Adrenal gland (tissue), 12 donors: ENCODE results near the gene RTL10. TPM values are rescaled to one million over a fixed set of nuclear protein-coding genes. Genes with fewer than 3 reads are reported as not detected.
A peak's percentile ranks its signal among the peaks of the same experiment; 100 is the strongest.

Experiments
- DNase-seq, 7 donors: peaks; one replicate each; pipeline ENCODE4 v3.0.0-alpha.2; 2019 to 2020
- H3K27ac ChIP-seq, 5 donors: fragments of 200-600 bp; sonication (generic) in 4 of 5; 1 replicate in 3 of 5; 2 replicates in 2 of 5; pipeline versions ENCODE4 v1.5.1 to v1.8.0; 2016 to 2020; ENCODE audit warnings: mild to moderate bottlenecking in 1 of 5
- H3K27me3 ChIP-seq: fragments of 200-600 bp; 2 replicates; pipeline ENCODE4 v1.8.0; 2021
- H3K36me3 ChIP-seq, 2 donors: fragments of 200-600 bp; replicated peaks in 1 of 2; 1 replicate in 1 of 2; 2 replicates in 1 of 2; pipeline versions ENCODE4 v1.5.1 to v1.8.0; 2018 to 2022
- H3K4me1 ChIP-seq, 2 donors: fragments of 200-600 bp; replicated peaks in 1 of 2; 1 replicate in 1 of 2; 2 replicates in 1 of 2; pipeline versions ENCODE4 v1.5.1 to v1.8.0; 2018 to 2021
- H3K4me3 ChIP-seq, 4 donors: fragments of 200-600 bp; sonication (generic) in 3 of 4; one replicate each; pipeline ENCODE4 v1.5.1; 2016 to 2018
- H3K9me3 ChIP-seq, 3 donors: fragments of 200-600 bp; sonication (generic) in 1 of 3; replicated peaks in 1 of 3; 1 replicate in 2 of 3; 2 replicates in 1 of 3; pipeline versions ENCODE4 v1.5.1 to v1.8.0; 2016 to 2021
- POLR2A ChIP-seq, 2 donors: fragments of 450-650 bp; IDR thresholded peaks; one replicate each; pipeline ENCODE4 v1.6.1; 2017; ENCODE audit warnings: antibody characterized with exemption in 2 of 2, mild to moderate bottlenecking in 2 of 2, moderate library complexity in 1 of 2
- WGBS, 4 donors: extraction: QIAGEN DNeasy Blood & Tissue Kit in 2 of 4; methylation state at CpG; one replicate each; pipeline versions ENCODE4 v1.1.5 to v1.1.7; 2013 to 2017; 5-methylcytosine and 5-hydroxymethylcytosine counted together
- intact Hi-C, 2 donors: fragments of 100-400 bp; cut with DNase I; formaldehyde crosslinking; loops; one replicate each; pipeline versions ENCODE4 v1.14.1 to v1.15.0; 2022 to 2023
- polyA plus RNA-seq, 3 donors: library from polyadenylated mRNA; stranded (reverse); fragments of 200-250 nt in 2 of 3; fragments of 350-450 nt in 1 of 3; fragmentation: Illumina TruSeq in 1 of 3; extraction: RNeasy Lipid Tissue Mini Kit (QIAGEN cat#74804) in 1 of 3; gene quantifications; one replicate each; pipeline ENCODE4 v1.2.3, GENCODE V29; 2013 to 2014
- total RNA-seq, 9 donors: library from RNA; depleted of rRNA in 4 of 9; stranded (reverse); fragments of >200 nt in 4 of 9; fragments of 120-200 nt in 1 of 9; fragmentation: NEBNext Ultra II Directional in 1 of 9; extraction: Animal tissue kit (Norgen Biotek cat#: 25700) in 1 of 9; gene quantifications; one replicate each; pipeline versions ENCODE4 v1.1.0 to v1.2.4, GENCODE V29; 2013 to 2023
- TF ChIP-seq, protein P1 (sequence below), 6 experiments: fragments of 450-650 bp in 4 of 6; fragments of 200-600 bp in 2 of 6; sonication (generic) in 1 of 6; IDR thresholded peaks; 1 replicate in 5 of 6; 2 replicates in 1 of 6; pipeline versions ENCODE4 v1.5.1 to v1.8.0; 2016 to 2021; ENCODE audit warnings: antibody characterized with exemption in 6 of 6, mild to moderate bottlenecking in 2 of 6, moderate library complexity in 1 of 6
- donor health status: healthy with polysubstance abuse.
- donor health status: Bipolar disorder and iron deficiency.
- donor health status: DM: yes; HTN: yes; CAD: no.
- donor health status: DM: no; HTN: no; CAD: no.
- donor health status: DM: no; HTN: no; CAD: no.
- donor health status: DM: yes; HTN: yes; CAD: no.

Gene RTL10
- total and polyA plus RNA-seq, 12 donors: 5.5 to 17.5 (median 11.7) TPM

DNA sequence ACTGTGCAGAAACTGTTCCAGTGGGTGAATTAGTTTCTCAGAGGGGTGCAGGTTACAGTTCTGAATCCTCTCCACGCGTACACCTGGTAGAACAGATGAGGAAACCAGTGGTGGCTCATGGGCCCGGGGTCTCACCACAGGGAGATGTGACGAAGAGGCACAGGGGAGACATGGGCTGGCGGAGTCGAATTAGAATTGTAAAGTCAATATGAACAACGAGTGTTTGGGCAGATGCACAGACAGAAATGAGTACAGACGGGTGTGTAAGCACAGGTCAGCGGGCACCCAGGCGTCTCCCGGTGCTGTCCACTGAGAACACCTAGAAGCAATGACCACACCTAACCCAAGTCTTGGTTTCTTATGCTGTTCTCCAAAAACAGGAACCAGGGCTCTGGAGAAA lies 41.8 kb downstream of the RTL10 start:
- Histone ChIP-seq H3K36me3 (no peaks in the 10 kb centered on the region), H3K27ac (no peak overlapping the region), H3K4me3 (no peak overlapping the region), H3K4me1 (no peaks in the 10 kb centered on the region), H3K9me3 (no peaks in the 10 kb centered on the region), H3K27me3 (no peaks in the 10 kb centered on the region)
- TF ChIP-seq POLR2A (IDR thresholded peaks at IDR 0.05): no peak
- TF ChIP-seq, protein P1, sequence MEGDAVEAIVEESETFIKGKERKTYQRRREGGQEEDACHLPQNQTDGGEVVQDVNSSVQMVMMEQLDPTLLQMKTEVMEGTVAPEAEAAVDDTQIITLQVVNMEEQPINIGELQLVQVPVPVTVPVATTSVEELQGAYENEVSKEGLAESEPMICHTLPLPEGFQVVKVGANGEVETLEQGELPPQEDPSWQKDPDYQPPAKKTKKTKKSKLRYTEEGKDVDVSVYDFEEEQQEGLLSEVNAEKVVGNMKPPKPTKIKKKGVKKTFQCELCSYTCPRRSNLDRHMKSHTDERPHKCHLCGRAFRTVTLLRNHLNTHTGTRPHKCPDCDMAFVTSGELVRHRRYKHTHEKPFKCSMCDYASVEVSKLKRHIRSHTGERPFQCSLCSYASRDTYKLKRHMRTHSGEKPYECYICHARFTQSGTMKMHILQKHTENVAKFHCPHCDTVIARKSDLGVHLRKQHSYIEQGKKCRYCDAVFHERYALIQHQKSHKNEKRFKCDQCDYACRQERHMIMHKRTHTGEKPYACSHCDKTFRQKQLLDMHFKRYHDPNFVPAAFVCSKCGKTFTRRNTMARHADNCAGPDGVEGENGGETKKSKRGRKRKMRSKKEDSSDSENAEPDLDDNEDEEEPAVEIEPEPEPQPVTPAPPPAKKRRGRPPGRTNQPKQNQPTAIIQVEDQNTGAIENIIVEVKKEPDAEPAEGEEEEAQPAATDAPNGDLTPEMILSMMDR (IDR thresholded peaks at IDR 0.05): no peak
- DNase-seq: peak in 4 of 7 donors; percentile 7 to 31 (median 8)
- intact Hi-C loops: no loop called here
- 93 to 95% (median 94%) methylated on average over 11 of the region's 11 CpGs for WGBS, 4 donors

DNA sequence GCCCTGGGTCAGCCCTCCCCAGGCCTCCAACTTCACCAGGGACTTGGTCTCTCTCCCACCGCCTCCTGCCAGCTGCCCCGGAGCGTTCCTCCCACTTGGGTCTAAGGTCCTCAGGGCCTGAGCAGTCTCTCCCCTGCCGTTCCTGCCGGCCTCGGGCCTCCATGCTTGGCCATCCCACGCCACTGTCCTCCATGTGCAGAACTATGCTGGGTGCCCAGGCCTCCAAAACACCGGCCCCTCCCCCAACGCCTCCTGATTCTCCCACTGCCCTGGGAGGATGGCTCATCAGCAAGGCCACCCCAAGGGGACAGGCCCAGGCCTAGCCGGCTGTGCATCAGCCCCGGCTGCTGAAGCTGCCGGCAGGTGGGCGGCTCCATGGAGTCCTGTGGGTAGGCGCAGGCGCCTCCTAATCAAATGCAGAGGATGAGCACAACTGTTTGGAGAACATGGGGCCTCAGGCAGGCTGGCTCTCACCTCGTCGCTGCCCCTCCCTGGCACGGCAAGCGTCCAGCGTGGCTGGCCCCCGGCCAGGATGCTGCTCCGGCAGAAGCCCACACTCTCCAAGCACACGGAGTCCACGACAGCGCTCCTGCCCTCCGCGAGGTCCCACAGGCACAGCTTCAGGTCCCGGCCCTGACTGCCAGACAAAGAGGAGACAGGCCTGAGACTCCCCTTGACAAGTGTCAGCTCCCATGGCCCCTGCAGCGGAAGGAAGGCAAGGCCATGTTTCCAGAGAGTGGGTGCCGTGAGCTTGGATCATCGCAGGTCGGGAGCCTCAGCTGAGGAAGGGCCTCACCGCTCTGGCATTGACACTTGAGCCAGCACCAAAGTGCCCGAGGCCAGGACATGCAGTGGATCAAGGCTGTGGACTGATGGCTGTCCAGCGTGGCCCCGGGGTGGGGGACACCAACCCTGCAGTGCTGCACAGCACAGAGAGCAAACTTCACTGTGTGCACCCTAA lies 42.6 kb downstream of the RTL10 start:
- Histone ChIP-seq H3K36me3 (no peaks in the 10 kb centered on the region), H3K27me3 (no peaks in the 10 kb centered on the region), H3K9me3 (no peaks in the 10 kb centered on the region), H3K27ac (no peak overlapping the region), H3K4me3 (no peak overlapping the region), H3K4me1 (no peaks in the 10 kb centered on the region)
- peak in 5 of 7 donors; percentile 8 to 27 (median 11) for DNase-seq
- intact Hi-C loops: no loop called here
- TF ChIP-seq POLR2A (IDR thresholded peaks at IDR 0.05): no peak
- TF ChIP-seq, protein P1 (IDR thresholded peaks at IDR 0.05): no peak
- 80 to 91% (median 83%) methylated on average over 11 to 36 of the region's 36 CpGs for WGBS, 4 donors

- Histone ChIP-seq H3K27me3 (no peaks in the 10 kb centered on the region), H3K9me3 (no peaks in the 10 kb centered on the region), H3K36me3 (no peaks in the 10 kb centered on the region), H3K27ac (no peak overlapping the region), H3K4me3 (no peak overlapping the region), H3K4me1 (no peaks in the 10 kb centered on the region)
- intact Hi-C loops: no loop called here
- 80 to 83% (median 81%) methylated on average over 12 of the region's 12 CpGs for WGBS, 4 donors
- TF ChIP-seq, protein P1 (IDR thresholded peaks at IDR 0.05): no peak
- TF ChIP-seq POLR2A (IDR thresholded peaks at IDR 0.05): no peak
- peak in 3 of 7 donors; percentile 9 to 12 (median 9) for DNase-seq
Observed at GRCh38 chr22:19811211-19811621, 43.5 kb downstream of the RTL10 start.

DNA sequence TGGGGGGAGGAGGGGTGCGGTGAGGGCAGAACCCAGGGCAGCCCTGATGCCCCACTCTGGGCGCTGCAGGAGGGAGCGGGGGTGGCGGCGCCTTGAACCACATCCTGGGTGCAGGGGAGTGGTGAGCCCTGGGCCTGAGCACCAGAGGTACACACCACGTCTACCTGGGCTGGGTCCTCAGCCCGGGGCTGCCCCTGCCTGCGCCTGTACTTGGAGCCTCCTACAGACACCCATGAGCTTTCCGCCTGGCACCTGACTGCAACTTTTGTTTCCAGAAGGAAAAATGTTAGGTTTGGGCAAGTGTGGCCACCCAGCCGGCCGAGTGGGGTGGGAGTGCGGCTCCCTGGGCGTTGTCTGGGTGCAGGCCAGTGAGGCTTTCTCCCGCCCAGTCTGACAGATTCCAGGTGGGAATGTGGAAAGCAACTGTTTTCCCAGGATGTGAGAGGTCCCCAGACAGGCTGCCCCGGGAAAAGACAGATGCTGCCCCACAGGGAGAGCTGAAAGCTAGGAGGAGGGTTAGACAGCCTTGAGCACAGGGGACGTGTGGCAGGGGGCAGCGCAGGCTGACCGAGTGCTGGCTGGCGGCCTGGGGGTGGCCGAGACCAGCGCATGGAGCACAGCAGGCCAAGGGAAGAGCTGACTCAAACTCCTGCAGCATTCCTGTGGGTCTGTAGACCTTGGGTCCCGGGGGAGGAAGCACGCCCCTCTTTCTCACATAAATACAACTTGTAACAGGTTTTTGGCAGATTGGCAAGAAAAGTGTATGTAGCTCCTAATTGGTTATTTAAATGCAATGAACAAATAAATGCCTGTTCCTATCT lies 44.1 kb downstream of the RTL10 start:
- intact Hi-C loops: no loop called here
- Histone ChIP-seq H3K36me3 (no peaks in the 10 kb centered on the region), H3K4me1 (no peaks in the 10 kb centered on the region), H3K27me3 (no peaks in the 10 kb centered on the region), H3K4me3 (no peak overlapping the region), H3K27ac (no peak overlapping the region), H3K9me3 (no peaks in the 10 kb centered on the region)
- DNase-seq: peak in 4 of 7 donors; percentile 11 to 25 (median 17)
- TF ChIP-seq, protein P1 (IDR thresholded peaks at IDR 0.05): no peak
- TF ChIP-seq POLR2A (IDR thresholded peaks at IDR 0.05): no peak
- WGBS, 4 donors: 68 to 85% (median 75%) methylated on average over 17 to 23 of the region's 23 CpGs
